Heart left ventricle (tissue), 16 donors: ENCODE measurements around the gene AGO3. TPM values are rescaled to one million over a fixed set of nuclear protein-coding genes. Genes with fewer than 3 reads are reported as not detected.

ENCODE experiments used
- ATAC-seq, 4 donors: fragments of 200-7000 bp; cut with Tn5 transposase; one replicate each; pipeline ENCODE4 v1.9.1; 2020 to 2022; ENCODE audit warnings: moderate library complexity in 4 of 4, mild to moderate bottlenecking in 3 of 4, moderate number of reproducible peaks in 1 of 4
- DNase-seq, 5 donors: peaks; one replicate each; pipeline ENCODE4 v3.0.0-alpha.2; 2020
- H3K27ac ChIP-seq, 12 donors: fragments of 200-600 bp; sonication (generic) in 4 of 12; one replicate each; pipeline versions ENCODE4 v1.5.0 to v1.8.0; 2016 to 2022; ENCODE audit warnings: mild to moderate bottlenecking in 2 of 12
- H3K27me3 ChIP-seq, 9 donors: fragments of 200-600 bp; sonication (generic) in 2 of 9; one replicate each; pipeline versions ENCODE4 v1.5.1 to v1.8.0; 2016 to 2022; ENCODE audit warnings: mild to moderate bottlenecking in 3 of 9
- H3K36me3 ChIP-seq, 9 donors: fragments of 200-600 bp; sonication (generic) in 2 of 9; one replicate each; pipeline versions ENCODE4 v1.5.0 to v1.8.0; 2018 to 2022; ENCODE audit warnings: mild to moderate bottlenecking in 2 of 9
- H3K4me1 ChIP-seq, 12 donors: fragments of 200-600 bp; sonication (generic) in 4 of 12; one replicate each; pipeline versions ENCODE4 v1.5.0 to v1.8.0; 2016 to 2022; ENCODE audit warnings: mild to moderate bottlenecking in 3 of 12
- H3K4me3 ChIP-seq, 12 donors: fragments of 200-600 bp; sonication (generic) in 4 of 12; one replicate each; pipeline versions ENCODE4 v1.5.0 to v1.8.0; 2017 to 2022; ENCODE audit warnings: mild to moderate bottlenecking in 9 of 12, moderate library complexity in 4 of 12
- H3K9me3 ChIP-seq, 12 donors: fragments of 200-600 bp; sonication (generic) in 4 of 12; one replicate each; pipeline versions ENCODE4 v1.5.0 to v1.8.0; 2016 to 2022; ENCODE audit warnings: mild to moderate bottlenecking in 1 of 12
- POLR2A ChIP-seq, 2 donors: fragments of 450-650 bp; IDR thresholded peaks; one replicate each; pipeline ENCODE4 v1.6.1; 2017; ENCODE audit warnings: antibody characterized with exemption in 2 of 2, mild to moderate bottlenecking in 2 of 2, moderate library complexity in 2 of 2
- WGBS, 4 donors: extraction: QIAGEN DNeasy Blood & Tissue Kit in 2 of 4; methylation state at CpG; one replicate each; pipeline versions ENCODE4 v1.1.5 to v1.1.7; 2013 to 2018; 5-methylcytosine and 5-hydroxymethylcytosine counted together
- intact Hi-C, 10 donors: fragments of 100-400 bp; cut with DNase I; formaldehyde crosslinking; loops; one replicate each; pipeline versions ENCODE4 v1.11.1 to v1.14.2; 2022
- long read RNA-seq, 3 donors: library from polyadenylated mRNA; unstranded; transcript quantifications; one replicate each; pipeline ENCODE4 v2.0.0, GENCODE V29; 2020 to 2021
- polyA plus RNA-seq, 2 donors: library from polyadenylated mRNA; stranded (reverse); fragments of 200-250 nt; gene quantifications; one replicate each; pipeline ENCODE4 v1.2.3, GENCODE V29; 2013
- total RNA-seq, 9 donors: library from RNA; depleted of rRNA in 2 of 9; stranded (reverse); fragments of >200 nt in 2 of 9; fragmentation: NEBNext Ultra II Directional in 3 of 9; extraction: Animal tissue kit (Norgen Biotek cat#: 25700) in 3 of 9; gene quantifications; one replicate each; pipeline versions ENCODE4 v1.1.0 to v1.2.4, GENCODE V29; 2016 to 2023
- TF ChIP-seq, protein P1 (sequence below), 12 donors: fragments of 200-600 bp; sonication (generic) in 4 of 12; IDR thresholded peaks; one replicate each; pipeline versions ENCODE4 v1.5.0 to v1.8.0; 2018 to 2022; ENCODE audit warnings: antibody characterized with exemption in 12 of 12, mild to moderate bottlenecking in 5 of 12
- donor health status: ischemic (EF 13 %, LVEDD 7.1; RV severe dilation, severe dysfunction).
- donor health status: healthy with polysubstance abuse.
- donor health status: DM: no; HTN: yes; CAD: no.
- donor health status: DM: no; HTN: no; CAD: no.
- donor health status: ischemic (EF 25% LVEDD 6.9; RV normal size, moderate dysfunction).
- donor health status: ischemic (EF 25% LVEDD 5.7; RV mildly dilated, moderate dysfunction).
- donor health status: healthy.
- donor health status: DM: yes; HTN: yes; CAD: no.
- donor health status: ischemic (EF 35%, LVEDD 5.7; RV mildly dilated, moderate dysfunction).
- donor health status: nonischemic (EF 11% LVEDD 7.7; RV severe dilation, severe dysfunction).
- donor health status: DM: yes; HTN: yes; CAD: no.
- donor health status: PGD.
- donor health status: ischemic (EF 29% LVEDD 5.4; RV normal size, mild dysfunction).
- donor health status: nonischemic (EF 23%, LVEDD 6.1; RV moderate dilation, normal function).

AGO3 gene
- total RNA-seq (10 to 100 TPM in 7 of 9 donors, 1 to 10 TPM in 2; 8.6 to 18.8 (median 14.7) TPM), polyA plus RNA-seq (1 to 10 TPM; 2.8 to 4.4 TPM)
- long read RNA-seq, donor 1, full-length matches to known transcripts = 9 of 18 reads
- long read RNA-seq, donor 1, partial matches to known transcripts = 3 of 18 reads
- long read RNA-seq, donor 1, other reads (novel, unspliced or antisense) = 6 of 18 reads
- long read RNA-seq, donor 2, full-length matches to known transcripts = 15 of 27 reads
- long read RNA-seq, donor 2, partial matches to known transcripts = 2 of 27 reads
- long read RNA-seq, donor 2, other reads (novel, unspliced or antisense) = 10 of 27 reads
- long read RNA-seq, donor 3, full-length matches to known transcripts = 9 of 20 reads
- long read RNA-seq, donor 3, partial matches to known transcripts = 4 of 20 reads
- long read RNA-seq, donor 3, other reads (novel, unspliced or antisense) = 7 of 20 reads

DNA sequence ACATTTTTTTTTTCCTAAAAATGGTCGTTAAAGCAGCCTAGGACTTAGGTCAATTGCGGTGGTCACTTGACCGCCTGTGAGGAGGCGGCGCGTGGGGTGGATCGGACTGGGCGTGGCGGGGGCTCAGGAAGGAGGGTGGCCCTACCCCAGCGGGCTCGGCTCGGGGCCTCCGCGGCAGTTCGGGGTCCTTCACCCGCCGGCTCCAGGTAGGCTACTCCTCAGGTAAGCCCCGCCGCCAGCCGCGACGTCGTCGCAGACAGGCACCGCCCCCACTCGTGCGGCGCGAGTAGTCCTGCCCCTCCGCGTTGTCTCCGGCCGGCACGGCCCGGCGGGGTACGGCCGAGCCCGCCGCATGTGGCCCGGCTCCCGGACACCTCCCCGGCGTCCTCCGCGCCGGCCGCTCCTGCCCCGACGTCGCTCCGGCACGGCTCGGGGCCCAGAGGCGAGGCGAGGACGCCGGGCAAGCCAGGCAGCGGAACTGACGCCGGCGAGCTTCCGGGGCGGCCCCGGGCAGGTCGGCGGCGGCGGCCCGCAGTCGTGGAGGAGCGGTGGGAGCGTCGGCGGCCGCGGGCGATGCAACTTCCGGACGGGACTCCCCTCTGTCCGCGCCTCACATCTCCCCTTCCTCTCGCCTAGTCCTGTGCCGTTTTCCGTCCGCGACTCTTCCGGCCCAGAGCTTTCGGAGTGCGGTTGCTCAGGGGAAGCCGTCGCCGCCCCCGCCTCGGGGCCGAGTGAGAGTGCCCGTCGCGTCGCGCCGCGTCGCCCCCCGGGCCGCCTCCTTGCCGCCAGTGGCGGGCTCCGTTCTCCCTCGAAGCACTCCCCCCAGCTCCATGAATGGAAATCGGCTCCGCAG lies at the start of gene AGO3:
AGO3 (plus strand) TSS at position 513 of the 853 bp plus-strand sequence; CDS start at position 835, 322 bp downstream.
- TF ChIP-seq POLR2A (IDR thresholded peaks at IDR 0.05) = peak; percentile 4 to 90
- TF ChIP-seq, protein P1, sequence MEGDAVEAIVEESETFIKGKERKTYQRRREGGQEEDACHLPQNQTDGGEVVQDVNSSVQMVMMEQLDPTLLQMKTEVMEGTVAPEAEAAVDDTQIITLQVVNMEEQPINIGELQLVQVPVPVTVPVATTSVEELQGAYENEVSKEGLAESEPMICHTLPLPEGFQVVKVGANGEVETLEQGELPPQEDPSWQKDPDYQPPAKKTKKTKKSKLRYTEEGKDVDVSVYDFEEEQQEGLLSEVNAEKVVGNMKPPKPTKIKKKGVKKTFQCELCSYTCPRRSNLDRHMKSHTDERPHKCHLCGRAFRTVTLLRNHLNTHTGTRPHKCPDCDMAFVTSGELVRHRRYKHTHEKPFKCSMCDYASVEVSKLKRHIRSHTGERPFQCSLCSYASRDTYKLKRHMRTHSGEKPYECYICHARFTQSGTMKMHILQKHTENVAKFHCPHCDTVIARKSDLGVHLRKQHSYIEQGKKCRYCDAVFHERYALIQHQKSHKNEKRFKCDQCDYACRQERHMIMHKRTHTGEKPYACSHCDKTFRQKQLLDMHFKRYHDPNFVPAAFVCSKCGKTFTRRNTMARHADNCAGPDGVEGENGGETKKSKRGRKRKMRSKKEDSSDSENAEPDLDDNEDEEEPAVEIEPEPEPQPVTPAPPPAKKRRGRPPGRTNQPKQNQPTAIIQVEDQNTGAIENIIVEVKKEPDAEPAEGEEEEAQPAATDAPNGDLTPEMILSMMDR (IDR thresholded peaks at IDR 0.05) = no peak

DNA sequence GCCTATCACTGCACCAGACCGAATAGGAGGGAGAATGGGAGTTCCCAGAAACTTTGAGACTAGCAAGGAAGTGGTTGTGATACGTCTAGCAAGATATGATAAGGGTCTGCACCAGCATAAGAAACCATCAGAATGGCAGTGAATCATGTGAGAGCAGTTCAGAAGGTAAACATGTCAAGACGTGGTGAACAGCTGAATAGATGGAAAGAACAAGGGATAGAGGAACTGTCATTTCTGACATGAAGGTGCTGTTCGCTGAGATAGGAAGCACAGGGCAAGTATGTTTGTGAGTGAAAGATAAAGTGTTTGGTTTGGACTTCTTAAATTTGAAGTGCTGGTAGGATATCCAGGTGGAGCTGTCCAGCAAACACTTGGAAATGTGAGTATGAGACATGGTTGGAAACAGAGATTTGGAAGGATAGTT lies 49.0 kb upstream of the AGO3 start:
- 39 to 50% (median 43%) methylated on average over 4 of the region's 4 CpGs for WGBS, 4 donors
- no peak overlapping the region for H3K27ac ChIP-seq
- no peaks in the 10 kb centered on the region for H3K9me3 ChIP-seq
- ATAC-seq = no peak
- intact Hi-C loops = loop anchor here in 1 of 10 donors (5.0 to 10.0 kb wide), 2 partner anchors 50 to 203 kb away; partner anchors contain the start of genes ADPRS, AGO3 and TEKT2
- no peaks in the 10 kb centered on the region for H3K27me3 ChIP-seq
- peaks cover 0 to 33% (median 20%) of the 10 kb centered on the region in 12 donors for H3K4me1 ChIP-seq
- TF ChIP-seq, protein P1 (IDR thresholded peaks at IDR 0.05) = no peak
- H3K36me3 ChIP-seq = no peaks in the 10 kb centered on the region
- no peak overlapping the region for H3K4me3 ChIP-seq
- DNase-seq = no peak

More for the DNA sequence above, at the start of gene AGO3:
- H3K4me1 ChIP-seq = peaks cover 0 to 41% (median 22%) of the 10 kb centered on the region in 12 donors
- 0 to 1% (median 0%) methylated on average over 29 to 112 of the region's 112 CpGs for WGBS, 4 donors
- DNase-seq (peak; percentile 86 to 90 (median 88)), ATAC-seq (peak; percentile 75 to 96 (median 92))
- H3K27me3 ChIP-seq = no peaks in the 10 kb centered on the region
- intact Hi-C loops = loop anchor here in 2 of 10 donors (1.0 to 5.0 kb wide), 2 partner anchors 48 to 49 kb away; partner anchors contain the start of gene AGO1 (in 2 of the 2)
- no peaks in the 10 kb centered on the region for H3K9me3 ChIP-seq
- no peaks in the 10 kb centered on the region for H3K36me3 ChIP-seq
- peak within 1 kb of the TSS; percentile 61 to 97 (median 92) for H3K4me3 ChIP-seq
- peak within 1 kb of the TSS; percentile 94 to 100 (median 98) for H3K27ac ChIP-seq

DNA sequence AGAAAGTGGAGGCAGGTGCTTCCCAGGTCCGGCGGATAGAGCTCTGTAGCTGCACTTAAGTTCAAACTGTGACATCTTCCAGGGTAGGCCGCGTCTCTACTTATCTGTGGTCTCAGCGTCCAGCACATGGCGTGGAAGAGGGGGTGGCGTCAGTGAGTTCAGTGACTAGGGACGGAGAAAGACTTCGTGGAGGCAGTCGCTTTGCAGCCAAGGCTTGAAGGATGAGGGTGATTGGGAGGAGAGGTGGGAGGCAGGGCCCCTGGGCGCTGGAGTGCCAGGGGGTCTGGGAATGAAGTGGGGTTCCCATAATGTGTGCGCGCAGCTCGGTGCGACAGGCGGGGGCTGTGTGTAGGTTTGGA lies 48.3 kb upstream of the AGO3 start:
- Histone ChIP-seq H3K27ac (peak overlapping the region in 5 of 12 donors; percentile 8 to 90 (median 84)), H3K9me3 (no peaks in the 10 kb centered on the region), H3K36me3 (no peaks in the 10 kb centered on the region), H3K27me3 (no peaks in the 10 kb centered on the region), H3K4me3 (peak overlapping the region in 11 of 12 donors; percentile 56 to 100 (median 88)), H3K4me1 (peaks cover 0 to 40% (median 20%) of the 10 kb centered on the region in 12 donors)
- DNase-seq (no peak), ATAC-seq (no peak)
- intact Hi-C loops = loop anchor here in 1 of 10 donors (5.0 to 10.0 kb wide), 2 partner anchors 50 to 202 kb away; partner anchors contain the start of genes ADPRS, AGO3 and TEKT2
- TF ChIP-seq, protein P1 (IDR thresholded peaks at IDR 0.05) = no peak
- no peak for TF ChIP-seq POLR2A (IDR thresholded peaks at IDR 0.05)
- 48 to 53% (median 50%) methylated on average over 16 of the region's 16 CpGs for WGBS, 4 donors
